ENCODE results near the gene SDK2.
A peak's percentile ranks its signal among the peaks of the same experiment; 100 is the strongest.

Gene SDK2

DNA sequence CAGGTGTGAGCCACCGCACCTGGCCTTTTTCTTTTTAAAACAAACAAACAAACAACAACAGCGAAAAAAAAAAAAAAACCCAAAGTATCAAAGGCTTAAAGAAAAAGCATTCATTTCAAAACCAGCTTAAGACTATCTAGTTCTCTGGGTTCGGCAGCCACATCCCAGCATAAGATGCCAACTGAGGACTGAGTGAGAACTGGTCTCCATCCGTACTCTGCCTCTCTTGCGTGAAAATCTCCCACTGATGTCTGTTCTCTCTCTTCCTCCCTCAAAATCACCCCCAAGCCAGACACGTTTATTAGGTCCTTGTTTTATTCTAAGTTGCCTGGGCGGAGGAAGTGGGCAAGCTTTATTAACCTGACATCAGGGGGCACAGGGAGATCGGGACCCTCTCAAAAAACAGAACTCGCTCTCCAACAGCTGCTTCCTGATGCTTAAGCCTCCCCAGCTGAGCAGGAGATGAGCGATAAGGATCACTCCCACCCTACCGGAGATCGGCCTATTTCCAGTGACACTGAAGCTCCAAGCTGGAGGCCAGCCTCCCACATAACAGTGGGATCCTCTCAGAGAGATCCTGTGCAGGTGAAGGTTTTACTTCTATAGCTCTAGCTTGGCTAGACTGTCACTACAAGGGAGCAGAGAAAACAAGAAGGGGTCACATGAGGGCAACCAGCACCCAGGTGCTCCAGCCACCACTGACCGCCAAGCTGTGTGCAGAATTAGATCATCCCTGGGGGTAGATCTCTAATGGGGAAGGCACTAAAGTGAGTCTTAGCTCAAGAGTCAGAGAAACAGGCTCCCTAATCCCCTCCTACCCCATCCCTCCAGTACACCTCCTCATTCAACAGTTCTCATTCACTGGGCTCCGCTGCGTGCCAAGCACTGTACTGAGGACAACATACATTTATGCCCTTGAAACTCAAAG, 346.0 kb downstream of the SDK2 start:
- DNase-seq (ENCODE audit: insufficient read length, low spot score), result no peak

DNA sequence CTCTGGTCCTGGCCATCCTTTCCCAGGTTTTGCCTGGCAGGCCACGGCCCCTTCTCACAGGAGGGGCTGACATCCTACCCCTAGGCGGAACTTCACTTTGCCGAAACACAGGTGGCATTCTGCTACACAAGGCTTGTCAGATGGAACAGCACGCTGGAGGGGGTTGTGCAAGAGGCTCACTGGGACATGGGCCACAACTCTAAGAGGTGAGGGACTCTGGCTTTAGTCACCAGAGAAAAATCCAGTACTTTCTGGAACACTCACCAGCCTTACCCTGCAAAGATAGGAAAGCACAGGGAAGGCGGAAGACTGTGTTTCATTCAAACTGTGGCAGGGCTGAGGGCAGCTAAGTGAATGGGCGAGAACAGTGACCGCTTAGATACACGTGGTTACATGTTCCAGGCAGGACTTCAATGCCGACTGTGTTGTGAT, 350.7 kb downstream of the SDK2 start:
- DNase-seq (ENCODE audit: insufficient read length, low spot score) (no peak), FAIRE-seq (no peak)

More for the DNA sequence above, 346.0 kb downstream of the SDK2 start:
- peak; percentile 4 for FAIRE-seq

DNA sequence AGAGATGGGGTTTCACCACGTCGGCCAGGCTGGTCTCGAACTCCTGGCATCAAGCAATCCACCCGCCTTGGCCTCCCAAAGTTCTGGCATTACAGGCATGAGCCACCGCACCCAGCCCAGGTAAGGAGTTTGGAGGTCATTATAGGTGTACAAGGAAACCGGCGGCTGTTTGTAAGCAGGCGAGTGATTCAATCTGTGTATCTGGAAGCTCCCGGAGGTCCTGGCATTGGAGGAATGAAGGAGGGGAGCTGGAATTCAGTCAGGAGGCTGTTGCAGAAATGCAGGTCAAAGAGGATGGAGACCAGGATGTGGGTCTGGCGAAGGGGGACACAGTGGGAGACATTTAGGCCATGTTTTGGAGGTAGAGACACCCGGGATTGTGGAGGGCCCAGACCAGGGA, 351.2 kb downstream of the SDK2 start:
- FAIRE-seq (no peak), DNase-seq (ENCODE audit: insufficient read length, low spot score) (no peak)

DNA sequence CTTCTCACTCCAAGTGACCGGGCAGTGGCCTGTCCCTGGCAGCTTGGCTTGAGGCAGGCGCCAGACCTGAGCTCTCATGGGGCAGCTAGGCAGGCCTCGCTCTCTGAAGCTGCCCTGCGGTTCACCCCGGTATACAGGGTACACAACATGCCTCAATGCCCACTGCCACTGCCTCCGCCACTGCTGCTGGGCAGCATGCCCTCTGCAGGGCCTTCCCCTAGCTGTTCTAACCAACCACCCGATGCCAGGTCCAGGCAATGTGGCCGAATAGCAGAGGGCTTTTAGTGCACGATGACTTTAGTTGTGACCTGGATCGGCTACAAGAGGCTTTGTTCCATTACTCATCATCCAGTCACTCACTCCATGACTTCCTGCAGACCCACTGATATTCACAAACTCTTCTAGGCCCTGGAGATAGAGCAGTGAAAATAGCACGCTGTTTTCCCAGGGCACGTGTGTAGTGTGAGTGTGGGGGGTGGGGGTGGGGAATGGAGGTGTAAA, 352.2 kb downstream of the SDK2 start:
- FAIRE-seq, result no peak
- DNase-seq (ENCODE audit: insufficient read length, low spot score), result no peak

DNA sequence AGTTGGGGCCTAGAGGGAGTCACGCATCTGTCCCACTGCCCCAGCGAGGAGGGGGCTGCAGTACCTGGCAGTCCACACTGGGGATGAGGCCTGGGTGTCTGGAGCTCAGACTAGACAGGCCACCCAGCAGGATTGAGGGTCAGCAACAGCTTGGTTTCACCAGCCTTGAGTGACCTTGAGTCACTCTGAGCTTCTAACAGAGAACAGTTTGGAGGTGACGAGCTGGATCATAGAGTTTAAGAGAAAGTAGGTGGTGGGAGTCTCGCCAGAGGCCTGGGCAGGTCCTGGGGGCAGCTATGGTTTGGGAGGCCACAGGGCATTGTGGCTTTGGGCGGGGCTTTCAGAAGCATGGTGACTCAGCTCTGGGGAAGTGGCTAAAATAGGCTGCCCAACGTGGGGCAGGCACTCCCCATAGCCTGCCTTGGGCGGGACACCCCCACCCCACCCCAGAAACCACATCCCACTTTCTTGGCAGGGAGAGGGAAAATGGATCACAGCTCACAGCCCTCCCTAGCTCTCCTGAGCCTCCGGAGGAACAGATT, 352.9 kb downstream of the SDK2 start:
- DNase-seq (ENCODE audit: insufficient read length, low spot score) (no peak), FAIRE-seq (peak; percentile 45)

DNA sequence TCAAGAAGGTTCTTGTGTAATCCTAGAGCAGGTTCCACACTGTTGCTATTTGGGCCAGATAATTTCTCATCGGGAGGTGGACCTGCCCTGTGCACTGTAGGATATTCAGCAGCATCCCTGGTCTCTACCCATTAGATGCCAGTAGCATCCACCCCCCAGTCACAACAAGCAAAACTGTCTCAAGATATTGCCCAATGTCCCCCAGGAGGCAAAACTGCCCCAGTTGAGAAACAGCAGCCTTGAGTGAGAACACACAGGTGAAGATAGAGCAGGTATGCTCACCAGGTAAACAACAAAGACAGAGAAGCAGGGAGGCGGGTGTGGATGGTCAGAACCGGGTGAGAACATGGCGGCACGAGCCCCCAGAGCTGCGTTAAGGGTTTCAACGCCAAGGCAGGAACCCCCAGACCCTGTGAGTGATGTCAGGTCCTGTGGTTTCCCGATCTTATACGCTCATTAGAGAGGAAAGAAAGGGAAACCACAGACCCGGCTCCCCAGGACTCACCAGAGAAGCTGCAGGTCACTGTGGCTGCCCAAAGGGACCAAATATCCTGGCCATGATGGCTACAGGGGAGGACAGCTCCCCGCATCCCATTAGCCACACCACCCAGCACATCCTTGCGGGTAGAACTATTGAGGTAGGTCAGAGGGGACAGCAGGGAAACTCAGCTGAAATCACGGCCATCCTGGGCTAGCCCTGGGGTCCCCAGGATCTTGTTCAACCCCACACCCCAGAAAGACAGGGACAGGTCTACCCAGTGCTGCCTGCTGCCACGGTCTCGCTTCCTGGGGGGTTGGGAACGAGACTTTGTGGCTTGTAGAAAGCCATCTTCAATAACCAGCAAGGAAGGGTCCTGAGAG, 353.6 kb downstream of the SDK2 start:
- no peak for FAIRE-seq
- DNase-seq (ENCODE audit: insufficient read length, low spot score), result no peak

DNA sequence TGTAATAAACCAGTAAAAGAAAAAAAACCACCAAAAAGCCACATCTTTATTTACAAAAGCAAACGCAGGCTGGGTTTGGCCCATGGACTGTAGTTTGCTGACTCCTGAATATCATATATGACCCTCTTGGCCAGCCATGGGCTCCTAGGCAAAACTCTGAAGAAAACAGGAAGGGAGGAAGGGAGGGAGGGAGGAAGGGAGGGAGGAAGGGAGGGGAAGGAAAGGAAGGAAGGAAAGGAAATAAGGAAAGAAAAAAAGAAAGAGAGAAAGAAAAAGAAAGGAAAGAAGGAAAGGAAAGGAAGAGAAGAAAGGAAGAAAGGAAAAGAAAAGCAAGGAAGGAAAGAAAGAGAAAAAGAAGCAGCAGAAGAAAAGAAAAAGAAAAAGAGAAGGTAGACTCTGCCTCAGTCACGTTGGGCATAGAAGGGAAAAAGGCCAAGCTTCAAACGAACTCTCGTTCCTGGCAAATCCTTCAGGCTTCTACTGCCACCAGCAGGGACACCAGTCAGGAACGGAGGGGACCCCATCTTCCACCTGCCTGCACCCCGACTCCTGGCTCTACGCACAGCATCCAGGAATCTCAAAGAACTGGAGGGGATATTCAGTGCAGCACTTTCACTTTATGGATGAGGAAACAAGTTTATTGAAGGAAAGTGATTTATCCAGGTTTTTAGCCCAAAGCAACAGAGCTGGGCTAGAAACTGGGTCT, 354.5 kb downstream of the SDK2 start:
- FAIRE-seq, result no peak
- no peak for DNase-seq (ENCODE audit: insufficient read length, low spot score)

DNA sequence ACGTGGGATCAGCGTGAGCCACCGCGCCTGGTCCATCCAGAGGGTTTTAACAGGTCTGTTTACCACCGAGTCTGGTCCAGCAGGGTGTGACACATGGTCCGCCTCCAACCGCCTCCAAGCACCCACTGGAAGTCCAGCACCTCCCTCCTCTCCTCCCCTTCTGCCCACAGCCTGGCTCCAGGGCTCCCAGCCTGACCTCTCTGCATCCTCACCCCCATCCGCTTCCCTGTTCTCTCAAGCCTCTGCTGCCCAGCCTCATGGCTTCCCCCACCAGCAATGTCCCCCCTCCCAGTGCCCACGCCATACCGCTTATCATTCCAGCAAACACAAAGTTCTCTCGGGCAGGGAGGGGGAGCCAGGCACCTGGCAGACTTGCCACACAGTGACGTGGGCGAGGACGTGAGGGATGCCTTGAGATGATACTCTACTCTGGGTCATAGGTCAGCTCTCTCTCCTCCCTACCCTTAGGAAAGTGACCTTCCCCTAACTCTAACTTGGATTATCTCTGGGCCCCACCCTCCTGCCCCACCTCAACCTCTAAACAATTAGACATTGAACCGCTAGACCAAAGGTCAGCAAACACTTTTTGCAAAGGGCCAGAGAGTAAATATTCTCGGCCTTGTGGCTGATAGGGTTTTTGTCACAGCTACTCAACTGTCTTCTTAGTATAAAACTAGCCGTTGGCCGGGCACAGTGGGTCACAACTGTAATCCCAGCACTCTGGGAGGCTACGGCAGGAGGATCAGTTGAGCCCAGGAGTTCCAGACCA, 355.5 kb downstream of the SDK2 start:
- no peak for FAIRE-seq
- DNase-seq (ENCODE audit: insufficient read length, low spot score), result no peak

DNA sequence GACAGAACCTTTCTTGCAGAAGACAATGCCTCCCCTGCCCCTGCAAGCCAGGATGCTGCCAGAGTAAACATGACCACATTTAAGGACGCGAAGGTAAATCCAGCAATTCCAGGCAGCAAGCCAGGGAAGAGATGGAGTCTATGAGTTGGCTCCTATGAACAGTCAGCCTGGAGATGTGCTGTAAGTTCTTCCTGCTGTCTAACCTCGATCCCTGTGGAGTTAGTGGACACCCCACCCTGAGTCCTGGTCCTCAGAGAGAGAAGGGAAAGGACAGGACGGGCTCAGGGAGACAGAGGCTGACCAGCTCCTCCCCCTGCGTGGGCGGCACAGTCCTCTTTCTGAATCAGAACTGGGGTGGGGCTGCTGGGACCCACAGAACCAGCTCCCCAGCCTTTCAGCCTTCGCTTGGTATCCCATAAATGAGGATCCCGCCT, 357.4 kb downstream of the SDK2 start:
- FAIRE-seq (no peak), DNase-seq (ENCODE audit: insufficient read length, low spot score) (no peak)

DNA sequence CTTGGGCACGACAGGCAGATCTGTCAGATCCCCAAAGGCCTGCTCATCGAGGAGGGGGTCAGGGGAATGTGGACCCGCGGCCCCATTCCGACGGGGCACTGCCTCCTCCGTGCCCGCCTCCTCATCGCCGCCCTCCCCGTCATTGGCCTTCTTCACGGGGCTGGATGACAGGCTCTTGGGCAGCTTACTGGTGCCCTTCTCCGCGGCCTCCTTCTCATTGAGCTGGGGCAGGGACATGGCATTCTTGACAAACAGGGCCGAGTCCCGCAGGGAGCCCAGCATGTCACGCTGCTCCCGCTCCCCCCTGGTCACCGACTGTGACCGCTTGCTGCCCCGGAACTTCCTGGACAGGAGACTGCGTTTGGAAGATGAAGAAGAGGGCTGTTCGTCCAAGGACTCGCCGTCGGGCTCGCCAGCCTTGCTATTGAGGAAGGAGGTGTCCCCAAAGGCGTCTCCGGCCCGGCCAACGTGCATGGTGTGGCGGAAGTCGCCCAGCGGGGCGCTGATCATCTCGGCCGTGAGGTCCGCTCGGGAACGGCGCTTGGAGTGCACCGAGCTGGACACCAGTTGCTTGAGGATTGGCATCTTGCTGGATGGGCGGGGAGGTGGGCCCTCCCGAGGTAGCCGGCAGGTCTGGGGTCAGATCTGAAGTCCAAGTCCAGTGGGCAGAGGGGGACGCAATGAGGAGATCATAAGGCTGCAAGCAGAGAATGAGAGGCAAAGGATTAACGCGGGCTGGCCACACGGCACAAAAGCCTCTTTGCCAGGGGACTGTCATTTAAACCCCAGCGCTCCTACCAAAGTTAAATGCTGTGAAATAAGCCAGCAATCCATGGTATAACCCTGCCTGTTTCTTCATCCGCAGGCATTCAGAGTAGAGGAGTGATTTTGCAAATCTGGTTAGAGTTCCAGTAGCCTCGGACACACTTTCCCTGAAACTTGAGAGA, 358.1 kb downstream of the SDK2 start:
- DNase-seq (ENCODE audit: insufficient read length, low spot score) (no peak), FAIRE-seq (no peak)

DNA sequence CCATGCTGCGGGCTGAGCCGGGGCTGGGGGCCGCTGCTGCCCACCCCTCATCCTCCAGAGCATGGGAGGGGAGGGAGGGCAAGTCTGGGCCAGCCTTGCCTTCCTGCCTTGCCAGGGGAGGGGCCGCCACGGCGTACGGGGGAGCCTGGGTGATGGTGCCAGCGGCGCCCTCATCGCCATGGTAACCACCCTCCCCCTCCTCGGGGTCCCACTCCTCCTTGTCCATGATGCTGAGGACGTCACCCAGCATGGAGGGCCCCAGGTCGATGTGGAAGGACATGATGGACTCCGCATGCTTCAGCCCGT, 358.7 kb downstream of the SDK2 start:
- DNase-seq (ENCODE audit: insufficient read length, low spot score) (no peak), FAIRE-seq (no peak)

DNA sequence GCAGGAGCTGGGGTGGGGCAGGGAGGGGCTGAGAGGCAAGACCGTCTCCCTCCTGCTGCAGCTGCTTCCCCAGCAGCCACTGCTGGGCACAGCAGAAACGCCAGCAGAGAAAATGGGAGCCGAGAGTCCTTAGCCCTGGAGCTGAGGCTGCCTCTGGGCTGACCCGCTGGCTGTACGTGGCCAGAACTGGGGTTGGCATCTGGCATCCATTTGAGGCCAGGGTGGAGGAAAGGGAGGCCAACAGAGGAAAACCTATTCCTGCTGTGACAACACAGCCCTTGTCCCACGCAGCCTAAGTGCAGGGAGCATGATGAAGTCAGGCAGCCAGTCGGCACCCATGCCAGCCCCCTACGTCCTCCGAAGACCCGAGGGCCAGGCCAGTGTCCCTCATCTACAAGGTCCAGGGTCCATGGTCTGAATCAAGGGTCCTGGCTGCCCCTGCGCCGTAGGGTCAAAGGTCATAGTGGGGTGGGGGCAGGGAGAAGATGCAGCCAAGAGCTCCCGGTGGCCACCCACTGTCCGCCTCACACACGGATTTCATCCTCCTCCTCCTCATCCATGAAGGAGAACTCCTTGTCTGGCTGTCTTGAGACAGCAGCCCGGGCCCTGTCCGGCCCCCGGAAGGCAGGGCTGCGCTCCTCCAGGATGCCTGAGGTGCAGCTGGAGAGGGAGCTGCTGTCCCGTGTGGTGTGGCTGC, 359.2 kb downstream of the SDK2 start:
- no peak for DNase-seq (ENCODE audit: insufficient read length, low spot score)
- FAIRE-seq, result no peak
